ENCODE data around the gene TTC7B.

- TF ChIP-seq EGR1 (IDR thresholded peaks at IDR 0.05; ENCODE audit: borderline replicate concordance, low read depth, low read length) (no peak), BCL11A (IDR thresholded peaks at IDR 0.05; ENCODE audit: low read depth in 2 of 2, low read length in 2 of 2) (no peak), KDM5A (IDR thresholded peaks at IDR 0.05; ENCODE audit: low read length) (no peak), CEBPB (IDR thresholded peaks at IDR 0.05; ENCODE audit: low read depth, low read length) (no peak), BRCA1 (IDR thresholded peaks at IDR 0.05; ENCODE audit: low read depth, low read length) (no peak), POLR2AphosphoS5 (IDR thresholded peaks at IDR 0.05; ENCODE audit: low read depth, low read length) (no peak), RFX5 (IDR thresholded peaks at IDR 0.05; ENCODE audit: borderline replicate concordance, low read depth, low read length) (no peak), POLR2A (IDR thresholded peaks at IDR 0.05; ENCODE audit: control extremely low read depth in 1 of 2, low read depth in 2 of 2, low read length in 2 of 2) (no peak), RBBP5 (IDR thresholded peaks at IDR 0.05; ENCODE audit: borderline replicate concordance, low read depth, low read length) (no peak), JUND (IDR thresholded peaks at IDR 0.05; ENCODE audit: low read length) (no peak), EP300 (IDR thresholded peaks at IDR 0.05; ENCODE audit: borderline replicate concordance in 1 of 2, low read depth in 2 of 2, low read length in 2 of 2) (no peak)
- TF ChIP-seq, protein P1, sequence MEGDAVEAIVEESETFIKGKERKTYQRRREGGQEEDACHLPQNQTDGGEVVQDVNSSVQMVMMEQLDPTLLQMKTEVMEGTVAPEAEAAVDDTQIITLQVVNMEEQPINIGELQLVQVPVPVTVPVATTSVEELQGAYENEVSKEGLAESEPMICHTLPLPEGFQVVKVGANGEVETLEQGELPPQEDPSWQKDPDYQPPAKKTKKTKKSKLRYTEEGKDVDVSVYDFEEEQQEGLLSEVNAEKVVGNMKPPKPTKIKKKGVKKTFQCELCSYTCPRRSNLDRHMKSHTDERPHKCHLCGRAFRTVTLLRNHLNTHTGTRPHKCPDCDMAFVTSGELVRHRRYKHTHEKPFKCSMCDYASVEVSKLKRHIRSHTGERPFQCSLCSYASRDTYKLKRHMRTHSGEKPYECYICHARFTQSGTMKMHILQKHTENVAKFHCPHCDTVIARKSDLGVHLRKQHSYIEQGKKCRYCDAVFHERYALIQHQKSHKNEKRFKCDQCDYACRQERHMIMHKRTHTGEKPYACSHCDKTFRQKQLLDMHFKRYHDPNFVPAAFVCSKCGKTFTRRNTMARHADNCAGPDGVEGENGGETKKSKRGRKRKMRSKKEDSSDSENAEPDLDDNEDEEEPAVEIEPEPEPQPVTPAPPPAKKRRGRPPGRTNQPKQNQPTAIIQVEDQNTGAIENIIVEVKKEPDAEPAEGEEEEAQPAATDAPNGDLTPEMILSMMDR (IDR thresholded peaks at IDR 0.05; ENCODE audit: control extremely low read depth in 1 of 3, insufficient read depth in 1 of 3, low read depth in 1 of 3, low read length in 3 of 3), result no peak
- TF ChIP-seq, protein P2, sequence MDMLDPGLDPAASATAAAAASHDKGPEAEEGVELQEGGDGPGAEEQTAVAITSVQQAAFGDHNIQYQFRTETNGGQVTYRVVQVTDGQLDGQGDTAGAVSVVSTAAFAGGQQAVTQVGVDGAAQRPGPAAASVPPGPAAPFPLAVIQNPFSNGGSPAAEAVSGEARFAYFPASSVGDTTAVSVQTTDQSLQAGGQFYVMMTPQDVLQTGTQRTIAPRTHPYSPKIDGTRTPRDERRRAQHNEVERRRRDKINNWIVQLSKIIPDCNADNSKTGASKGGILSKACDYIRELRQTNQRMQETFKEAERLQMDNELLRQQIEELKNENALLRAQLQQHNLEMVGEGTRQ (IDR thresholded peaks at IDR 0.05; ENCODE audit: low read length), result no peak
- TF ChIP-seq, protein P3, sequence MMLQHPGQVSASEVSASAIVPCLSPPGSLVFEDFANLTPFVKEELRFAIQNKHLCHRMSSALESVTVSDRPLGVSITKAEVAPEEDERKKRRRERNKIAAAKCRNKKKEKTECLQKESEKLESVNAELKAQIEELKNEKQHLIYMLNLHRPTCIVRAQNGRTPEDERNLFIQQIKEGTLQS (IDR thresholded peaks at IDR 0.05; ENCODE audit: insufficient read depth, low read depth, low read length), result no peak
Measured at GRCh38 chr14:90728951-90729350, 87.3 kb downstream of the TTC7B start.
